ENCODE measurements around the gene FN3KRP. TPM values are rescaled to one million over a fixed set of nuclear protein-coding genes. Genes with fewer than 3 reads are reported as not detected.

Gene FN3KRP
- total and polyA plus RNA-seq, 2 of the 13 experiments (the other 11 are each of a cell fraction or from before 2014, with no cell fraction given), result 22.4 to 28.2 TPM

GRCh38 chr17:82740906-82741759 is 24.6 kb downstream of the FN3KRP start (continued):
- TF ChIP-seq ZNF441 (CRISPR knock-in tag; IDR thresholded peaks at IDR 0.05; ENCODE audit: borderline replicate concordance), result peak; percentile 88
- no peak for TF ChIP-seq PCBP2 (optimal IDR thresholded peaks at IDR 0.05; ENCODE audit: low read depth, low read length, poor library complexity, severe bottlenecking)
- TF ChIP-seq SOX13 (IDR thresholded peaks at IDR 0.05), result peak; percentile 62; the same call in 1 of the 2 replicates
- TF ChIP-seq SOX13 (CRISPR knock-in tag; conservative IDR thresholded peaks at IDR 0.05 in 1 of 2, IDR thresholded peaks at IDR 0.05 in 1 of 2), result peak in 1 of 2 experiments; percentile 87; a peak in 2 of 4 replicates
- TF ChIP-seq SALL1 (CRISPR knock-in tag; IDR thresholded peaks at IDR 0.05), result peak; percentile 98
- no peak for TF ChIP-seq E2F1 (CRISPR knock-in tag; IDR thresholded peaks at IDR 0.05)
- TF ChIP-seq LRRFIP1 (CRISPR knock-in tag; conservative IDR thresholded peaks at IDR 0.05), result no peak
- TF ChIP-seq GLMP (CRISPR knock-in tag; IDR thresholded peaks at IDR 0.05; ENCODE audit: borderline replicate concordance), result no peak
- no peak for TF ChIP-seq SNRNP70 (IDR thresholded peaks at IDR 0.05; ENCODE audit: low read depth, low read length)
- TF ChIP-seq TSC22D2 (CRISPR knock-in tag; IDR thresholded peaks at IDR 0.05; ENCODE audit: borderline replicate concordance), result peak; percentile 71; the same call in 1 of the 2 replicates
- no peak for TF ChIP-seq ZNF180 (CRISPR knock-in tag; IDR thresholded peaks at IDR 0.05; ENCODE audit: borderline replicate concordance, low read depth)
- TF ChIP-seq GATA4 (IDR thresholded peaks at IDR 0.05; ENCODE audit: borderline replicate concordance, low read depth), result no peak
- peak; percentile 78; the same call in 1 of the 2 replicates for TF ChIP-seq KDM3A (CRISPR knock-in tag; IDR thresholded peaks at IDR 0.05; ENCODE audit: low read depth)
- TF ChIP-seq POLR2AphosphoS2 (IDR thresholded peaks at IDR 0.05; ENCODE audit: low read depth, low read length), result no peak
- peak; percentile 78; the same call in 1 of the 2 replicates for TF ChIP-seq ZNF317 (CRISPR knock-in tag; IDR thresholded peaks at IDR 0.05)
- peak; percentile 94 for TF ChIP-seq ATF2 (CRISPR knock-in tag; IDR thresholded peaks at IDR 0.05)
- TF ChIP-seq ZBTB4 (CRISPR knock-in tag; IDR thresholded peaks at IDR 0.05; ENCODE audit: borderline replicate concordance), result no peak; the same call in none of the 2 replicates
- no peak for TF ChIP-seq ASH2L (IDR thresholded peaks at IDR 0.05; ENCODE audit: insufficient read length, low read depth, low read length)
